Adrenal gland (tissue), 5 donors: ENCODE measurements around the gene INO80E.

ENCODE experiments used
- POLR2A ChIP-seq, 2 donors: fragments of 450-650 bp; IDR thresholded peaks; one replicate each; pipeline ENCODE4 v1.6.1; 2017; ENCODE audit warnings: antibody characterized with exemption in 2 of 2, mild to moderate bottlenecking in 2 of 2, moderate library complexity in 1 of 2
- TF ChIP-seq, protein P1 (sequence below), 6 experiments: fragments of 450-650 bp in 4 of 6; fragments of 200-600 bp in 2 of 6; sonication (generic) in 1 of 6; IDR thresholded peaks; 1 replicate in 5 of 6; 2 replicates in 1 of 6; pipeline versions ENCODE4 v1.5.1 to v1.8.0; 2016 to 2021; ENCODE audit warnings: antibody characterized with exemption in 6 of 6, mild to moderate bottlenecking in 2 of 6, moderate library complexity in 1 of 6
- donor health status: DM: no; HTN: no; CAD: no.

DNA sequence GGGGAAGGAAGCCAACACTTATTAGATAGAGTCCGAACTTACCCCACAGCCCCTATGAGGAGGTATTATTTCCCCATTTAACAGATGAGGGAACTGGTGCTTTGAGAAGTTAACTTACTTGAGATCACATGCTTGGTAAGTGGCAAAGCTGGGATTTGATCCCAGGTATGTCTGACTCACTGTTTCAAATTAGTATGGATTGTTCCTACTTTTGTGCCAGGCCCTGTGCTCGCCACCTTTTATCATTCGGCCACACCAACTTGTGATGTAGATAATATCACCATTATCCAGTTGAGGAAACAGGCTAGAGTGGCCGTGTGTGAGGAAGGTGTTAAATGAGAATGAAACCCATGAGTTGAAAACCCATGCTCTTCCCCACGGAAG lies 11.3 kb upstream of the INO80E start:
- no peak for TF ChIP-seq POLR2A (IDR thresholded peaks at IDR 0.05)
- TF ChIP-seq, protein P1, sequence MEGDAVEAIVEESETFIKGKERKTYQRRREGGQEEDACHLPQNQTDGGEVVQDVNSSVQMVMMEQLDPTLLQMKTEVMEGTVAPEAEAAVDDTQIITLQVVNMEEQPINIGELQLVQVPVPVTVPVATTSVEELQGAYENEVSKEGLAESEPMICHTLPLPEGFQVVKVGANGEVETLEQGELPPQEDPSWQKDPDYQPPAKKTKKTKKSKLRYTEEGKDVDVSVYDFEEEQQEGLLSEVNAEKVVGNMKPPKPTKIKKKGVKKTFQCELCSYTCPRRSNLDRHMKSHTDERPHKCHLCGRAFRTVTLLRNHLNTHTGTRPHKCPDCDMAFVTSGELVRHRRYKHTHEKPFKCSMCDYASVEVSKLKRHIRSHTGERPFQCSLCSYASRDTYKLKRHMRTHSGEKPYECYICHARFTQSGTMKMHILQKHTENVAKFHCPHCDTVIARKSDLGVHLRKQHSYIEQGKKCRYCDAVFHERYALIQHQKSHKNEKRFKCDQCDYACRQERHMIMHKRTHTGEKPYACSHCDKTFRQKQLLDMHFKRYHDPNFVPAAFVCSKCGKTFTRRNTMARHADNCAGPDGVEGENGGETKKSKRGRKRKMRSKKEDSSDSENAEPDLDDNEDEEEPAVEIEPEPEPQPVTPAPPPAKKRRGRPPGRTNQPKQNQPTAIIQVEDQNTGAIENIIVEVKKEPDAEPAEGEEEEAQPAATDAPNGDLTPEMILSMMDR (IDR thresholded peaks at IDR 0.05), result no peak
